GM12878 (cell line): ENCODE results near the gene LRRC37B. TPM values are rescaled to one million over a fixed set of nuclear protein-coding genes. Genes with fewer than 3 reads are reported as not detected.

Source experiments
- CEBPB ChIP-seq, 2 experiments: fragments of 150-350 bp in 1 of 2; IDR thresholded peaks; 2 replicates each; pipeline ENCODE4 v1.6.1; 2012 to 2014; ENCODE audit warnings: low read depth in 2 of 2, low read length in 2 of 2, borderline replicate concordance in 1 of 2, inconsistent platforms in 1 of 2
- CHD1 ChIP-seq: IDR thresholded peaks from 2 replicates; pipeline ENCODE4 v1.6.1; 2012; ENCODE audit warnings: low read depth, low read length, improper control_type of control experiment
- EZH2 ChIP-seq: IDR thresholded peaks from 2 replicates; pipeline ENCODE4 v1.6.1; 2012; ENCODE audit warnings: low read depth, mild to moderate bottlenecking, control low read depth, inconsistent platforms, low read length, borderline replicate concordance; ENCODE audit not compliant: control insufficient read depth
- GATAD2B ChIP-seq: fragments of 450-650 bp; conservative IDR thresholded peaks from 2 replicates; pipeline ENCODE4 v1.6.1; 2017; ENCODE audit warnings: low read depth, mild to moderate bottlenecking, moderate library complexity
- HCFC1 ChIP-seq: fragments of 150-350 bp; IDR thresholded peaks from 2 replicates; pipeline ENCODE4 v1.6.1; 2014; ENCODE audit warnings: low read length
- IKZF1 ChIP-seq: fragments of 450-650 bp; conservative IDR thresholded peaks from 2 replicates; pipeline ENCODE4 v1.6.1; 2017; ENCODE audit warnings: antibody characterized with exemption, mild to moderate bottlenecking
- JUNB ChIP-seq: IDR thresholded peaks from 2 replicates; pipeline ENCODE4 v1.6.1; 2016; ENCODE audit warnings: antibody characterized with exemption, mild to moderate bottlenecking
- MEF2A ChIP-seq: IDR thresholded peaks from 2 replicates; pipeline ENCODE4 v1.6.1; 2011; ENCODE audit warnings: low read depth, mild to moderate bottlenecking, low read length, moderate library complexity; ENCODE audit not compliant: insufficient read depth
- MYB ChIP-seq: fragments of 150-350 bp; IDR thresholded peaks from 2 replicates; pipeline ENCODE4 v1.6.1; 2014; ENCODE audit warnings: mild to moderate bottlenecking, low read depth, low read length, borderline replicate concordance
- POLR2A ChIP-seq: IDR thresholded peaks from 2 replicates; pipeline ENCODE4 v1.6.1; 2011; ENCODE audit warnings: low read depth, mild to moderate bottlenecking, low read length
- RAD51 ChIP-seq: fragments of 450-650 bp; IDR thresholded peaks from 2 replicates; pipeline ENCODE4 v1.6.1; 2016; ENCODE audit warnings: moderate library complexity, mild to moderate bottlenecking, inconsistent platforms
- SMARCA5 ChIP-seq: fragments of 450-650 bp; IDR thresholded peaks from 2 replicates; pipeline ENCODE4 v1.6.1; 2017; ENCODE audit warnings: mild to moderate bottlenecking
- TARDBP ChIP-seq: IDR thresholded peaks from 2 replicates; pipeline ENCODE4 v1.6.1; 2016; ENCODE audit warnings: borderline replicate concordance
- TCF12 ChIP-seq: IDR thresholded peaks from 2 replicates; pipeline ENCODE4 v1.6.1; 2011; ENCODE audit warnings: low read depth, mild to moderate bottlenecking, low read length
- ZBED1 ChIP-seq: IDR thresholded peaks from 2 replicates; pipeline ENCODE4 v1.6.1; 2016; ENCODE audit warnings: borderline replicate concordance
- ZNF207 ChIP-seq: fragments of 450-650 bp; IDR thresholded peaks from 2 replicates; pipeline ENCODE4 v1.6.1; 2014; ENCODE audit warnings: antibody characterized with exemption, mild to moderate bottlenecking, borderline replicate concordance
- polyA plus RNA-seq, 11 experiments: library from polyadenylated mRNA; depleted of rRNA in 4 of 11; unstranded in 6 of 11; stranded (reverse) in 5 of 11; fragments of >200 nt; fragmentation: Nextera tagmentation in 4 of 11; fragmentation: Illumina TruSeq in 1 of 11; extraction: Ambion mirVana in 4 of 11; extraction: Trizol in 1 of 11; gene quantifications; 1 replicate in 1 of 11; 2 replicates in 10 of 11; pipeline versions ENCODE4 v1.2.1 to v1.2.3, GENCODE V29; 2011 to 2016; ENCODE audit warnings: inconsistent platforms in 2 of 11, missing spikeins in 2 of 11, low read depth in 1 of 11
- total RNA-seq, 4 experiments: library from RNA; depleted of rRNA in 3 of 4; stranded (reverse); fragments of >200 nt in 3 of 4; fragmentation: Illumina TruSeq in 1 of 4; extraction: Trizol in 1 of 4; gene quantifications; 2 replicates each; pipeline versions ENCODE4 v1.2.1 to v1.2.3, GENCODE V29; 2013 to 2021
- TF ChIP-seq, protein P1 (sequence below): IDR thresholded peaks from 2 replicates; pipeline ENCODE4 v1.6.1; 2012; ENCODE audit warnings: improper control_type of control experiment, low read depth, low read length; ENCODE audit not compliant: insufficient replicate concordance
- TF ChIP-seq, protein P2 (sequence below): fragments of 450-650 bp; IDR thresholded peaks from 2 replicates; pipeline ENCODE4 v1.6.1; 2018; ENCODE audit warnings: borderline replicate concordance, mild to moderate bottlenecking; ENCODE audit not compliant: partially characterized antibody
- TF ChIP-seq, protein P3 (sequence below), 3 experiments: IDR thresholded peaks in 2 of 3; conservative IDR thresholded peaks in 1 of 3; 2 replicates each; pipeline ENCODE4 v1.5.1; 2011; ENCODE audit warnings: low read depth in 3 of 3, low read length in 3 of 3, mild to moderate bottlenecking in 3 of 3, control low read depth in 2 of 3, moderate library complexity in 2 of 3, inconsistent platforms in 1 of 3, mixed read lengths in 1 of 3; ENCODE audit not compliant: control insufficient read depth in 2 of 3, insufficient read depth in 1 of 3; ENCODE audit errors: extremely low read depth in 1 of 3
- TF ChIP-seq, protein P4 (sequence below): fragments of 450-650 bp; conservative IDR thresholded peaks from 2 replicates; pipeline ENCODE4 v1.6.1; 2017; ENCODE audit warnings: mild to moderate bottlenecking, moderate library complexity

LRRC37B gene
- total and polyA plus RNA-seq, 10 of the 15 experiments (the other 5 are each of a cell fraction or from before 2014, with no cell fraction given): 3.2 to 25.7 (median 9.2) TPM

DNA sequence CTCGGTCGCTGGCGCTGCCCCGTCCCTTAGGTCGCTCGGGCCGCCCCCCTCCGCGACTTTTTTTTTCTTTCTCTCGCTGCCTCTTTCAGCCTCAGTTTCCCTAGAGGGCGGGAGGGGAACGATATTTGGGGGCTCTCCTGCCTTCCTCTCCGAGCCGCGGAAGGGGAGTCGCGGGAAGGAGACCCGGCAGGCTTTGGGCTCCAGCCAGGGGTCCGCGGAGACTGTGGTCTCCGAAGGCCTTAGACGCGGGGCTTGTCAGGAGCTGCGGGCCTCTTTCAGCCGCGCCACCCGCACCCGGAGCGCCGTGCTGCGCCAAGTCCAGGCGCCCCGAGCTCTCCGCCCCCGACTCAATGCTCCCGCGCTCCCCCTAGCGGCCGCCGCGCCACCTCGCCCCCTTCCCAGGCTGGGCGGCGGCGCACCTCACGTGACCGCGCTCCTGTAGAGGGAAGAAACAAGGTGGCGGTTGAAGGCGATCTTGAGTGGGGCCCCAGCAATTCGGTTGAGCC lies at the start of gene LRRC37B (continued):
- TF ChIP-seq EZH2 (no peak), CHD1 (no peak), CEBPB (IDR thresholded peaks at IDR 0.05; ENCODE audit: borderline replicate concordance in 1 of 2, low read depth in 2 of 2, low read length in 2 of 2) (no peak), GATAD2B (peak; percentile 18; the same call in 1 of the 2 replicates), HCFC1 (0 out of 2 replicates have a peak, but pooled peaks have one; percentile 25), MYB (no peak), SMARCA5 (peak; percentile 99), TCF12 (0 out of 2 replicates have a peak, but pooled peaks have one; percentile 15), ZBED1 (no peak), MEF2A (no peak), RAD51 (peak; percentile 72; the same call in 1 of the 2 replicates), POLR2A (peak; percentile 70), JUNB (no peak), TARDBP (no peak), ZNF207 (no peak), IKZF1 (peak; percentile 69)
- TF ChIP-seq, protein P1, sequence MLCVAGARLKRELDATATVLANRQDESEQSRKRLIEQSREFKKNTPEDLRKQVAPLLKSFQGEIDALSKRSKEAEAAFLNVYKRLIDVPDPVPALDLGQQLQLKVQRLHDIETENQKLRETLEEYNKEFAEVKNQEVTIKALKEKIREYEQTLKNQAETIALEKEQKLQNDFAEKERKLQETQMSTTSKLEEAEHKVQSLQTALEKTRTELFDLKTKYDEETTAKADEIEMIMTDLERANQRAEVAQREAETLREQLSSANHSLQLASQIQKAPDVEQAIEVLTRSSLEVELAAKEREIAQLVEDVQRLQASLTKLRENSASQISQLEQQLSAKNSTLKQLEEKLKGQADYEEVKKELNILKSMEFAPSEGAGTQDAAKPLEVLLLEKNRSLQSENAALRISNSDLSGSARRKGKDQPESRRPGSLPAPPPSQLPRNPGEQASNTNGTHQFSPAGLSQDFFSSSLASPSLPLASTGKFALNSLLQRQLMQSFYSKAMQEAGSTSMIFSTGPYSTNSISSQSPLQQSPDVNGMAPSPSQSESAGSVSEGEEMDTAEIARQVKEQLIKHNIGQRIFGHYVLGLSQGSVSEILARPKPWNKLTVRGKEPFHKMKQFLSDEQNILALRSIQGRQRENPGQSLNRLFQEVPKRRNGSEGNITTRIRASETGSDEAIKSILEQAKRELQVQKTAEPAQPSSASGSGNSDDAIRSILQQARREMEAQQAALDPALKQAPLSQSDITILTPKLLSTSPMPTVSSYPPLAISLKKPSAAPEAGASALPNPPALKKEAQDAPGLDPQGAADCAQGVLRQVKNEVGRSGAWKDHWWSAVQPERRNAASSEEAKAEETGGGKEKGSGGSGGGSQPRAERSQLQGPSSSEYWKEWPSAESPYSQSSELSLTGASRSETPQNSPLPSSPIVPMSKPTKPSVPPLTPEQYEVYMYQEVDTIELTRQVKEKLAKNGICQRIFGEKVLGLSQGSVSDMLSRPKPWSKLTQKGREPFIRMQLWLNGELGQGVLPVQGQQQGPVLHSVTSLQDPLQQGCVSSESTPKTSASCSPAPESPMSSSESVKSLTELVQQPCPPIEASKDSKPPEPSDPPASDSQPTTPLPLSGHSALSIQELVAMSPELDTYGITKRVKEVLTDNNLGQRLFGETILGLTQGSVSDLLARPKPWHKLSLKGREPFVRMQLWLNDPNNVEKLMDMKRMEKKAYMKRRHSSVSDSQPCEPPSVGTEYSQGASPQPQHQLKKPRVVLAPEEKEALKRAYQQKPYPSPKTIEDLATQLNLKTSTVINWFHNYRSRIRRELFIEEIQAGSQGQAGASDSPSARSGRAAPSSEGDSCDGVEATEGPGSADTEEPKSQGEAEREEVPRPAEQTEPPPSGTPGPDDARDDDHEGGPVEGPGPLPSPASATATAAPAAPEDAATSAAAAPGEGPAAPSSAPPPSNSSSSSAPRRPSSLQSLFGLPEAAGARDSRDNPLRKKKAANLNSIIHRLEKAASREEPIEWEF: no peak
- TF ChIP-seq, protein P2, sequence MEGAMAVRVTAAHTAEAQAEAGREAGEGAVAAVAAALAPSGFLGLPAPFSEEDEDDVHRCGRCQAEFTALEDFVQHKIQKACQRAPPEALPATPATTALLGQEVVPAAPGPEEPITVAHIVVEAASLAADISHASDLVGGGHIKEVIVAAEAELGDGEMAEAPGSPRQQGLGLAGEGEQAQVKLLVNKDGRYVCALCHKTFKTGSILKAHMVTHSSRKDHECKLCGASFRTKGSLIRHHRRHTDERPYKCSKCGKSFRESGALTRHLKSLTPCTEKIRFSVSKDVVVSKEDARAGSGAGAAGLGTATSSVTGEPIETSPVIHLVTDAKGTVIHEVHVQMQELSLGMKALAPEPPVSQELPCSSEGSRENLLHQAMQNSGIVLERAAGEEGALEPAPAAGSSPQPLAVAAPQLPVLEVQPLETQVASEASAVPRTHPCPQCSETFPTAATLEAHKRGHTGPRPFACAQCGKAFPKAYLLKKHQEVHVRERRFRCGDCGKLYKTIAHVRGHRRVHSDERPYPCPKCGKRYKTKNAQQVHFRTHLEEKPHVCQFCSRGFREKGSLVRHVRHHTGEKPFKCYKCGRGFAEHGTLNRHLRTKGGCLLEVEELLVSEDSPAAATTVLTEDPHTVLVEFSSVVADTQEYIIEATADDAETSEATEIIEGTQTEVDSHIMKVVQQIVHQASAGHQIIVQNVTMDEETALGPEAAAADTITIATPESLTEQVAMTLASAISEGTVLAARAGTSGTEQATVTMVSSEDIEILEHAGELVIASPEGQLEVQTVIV: no peak
- TF ChIP-seq, protein P3, sequence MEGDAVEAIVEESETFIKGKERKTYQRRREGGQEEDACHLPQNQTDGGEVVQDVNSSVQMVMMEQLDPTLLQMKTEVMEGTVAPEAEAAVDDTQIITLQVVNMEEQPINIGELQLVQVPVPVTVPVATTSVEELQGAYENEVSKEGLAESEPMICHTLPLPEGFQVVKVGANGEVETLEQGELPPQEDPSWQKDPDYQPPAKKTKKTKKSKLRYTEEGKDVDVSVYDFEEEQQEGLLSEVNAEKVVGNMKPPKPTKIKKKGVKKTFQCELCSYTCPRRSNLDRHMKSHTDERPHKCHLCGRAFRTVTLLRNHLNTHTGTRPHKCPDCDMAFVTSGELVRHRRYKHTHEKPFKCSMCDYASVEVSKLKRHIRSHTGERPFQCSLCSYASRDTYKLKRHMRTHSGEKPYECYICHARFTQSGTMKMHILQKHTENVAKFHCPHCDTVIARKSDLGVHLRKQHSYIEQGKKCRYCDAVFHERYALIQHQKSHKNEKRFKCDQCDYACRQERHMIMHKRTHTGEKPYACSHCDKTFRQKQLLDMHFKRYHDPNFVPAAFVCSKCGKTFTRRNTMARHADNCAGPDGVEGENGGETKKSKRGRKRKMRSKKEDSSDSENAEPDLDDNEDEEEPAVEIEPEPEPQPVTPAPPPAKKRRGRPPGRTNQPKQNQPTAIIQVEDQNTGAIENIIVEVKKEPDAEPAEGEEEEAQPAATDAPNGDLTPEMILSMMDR (IDR thresholded peaks at IDR 0.05 in 2 of 3, conservative IDR thresholded peaks at IDR 0.05 in 1 of 3; ENCODE audit: control insufficient read depth in 2 of 3, extremely low read depth in 1 of 3, insufficient read depth in 1 of 3, low read depth in 3 of 3, low read length in 3 of 3): peak; percentile 84 to 92 (median 92)
- TF ChIP-seq, protein P4, sequence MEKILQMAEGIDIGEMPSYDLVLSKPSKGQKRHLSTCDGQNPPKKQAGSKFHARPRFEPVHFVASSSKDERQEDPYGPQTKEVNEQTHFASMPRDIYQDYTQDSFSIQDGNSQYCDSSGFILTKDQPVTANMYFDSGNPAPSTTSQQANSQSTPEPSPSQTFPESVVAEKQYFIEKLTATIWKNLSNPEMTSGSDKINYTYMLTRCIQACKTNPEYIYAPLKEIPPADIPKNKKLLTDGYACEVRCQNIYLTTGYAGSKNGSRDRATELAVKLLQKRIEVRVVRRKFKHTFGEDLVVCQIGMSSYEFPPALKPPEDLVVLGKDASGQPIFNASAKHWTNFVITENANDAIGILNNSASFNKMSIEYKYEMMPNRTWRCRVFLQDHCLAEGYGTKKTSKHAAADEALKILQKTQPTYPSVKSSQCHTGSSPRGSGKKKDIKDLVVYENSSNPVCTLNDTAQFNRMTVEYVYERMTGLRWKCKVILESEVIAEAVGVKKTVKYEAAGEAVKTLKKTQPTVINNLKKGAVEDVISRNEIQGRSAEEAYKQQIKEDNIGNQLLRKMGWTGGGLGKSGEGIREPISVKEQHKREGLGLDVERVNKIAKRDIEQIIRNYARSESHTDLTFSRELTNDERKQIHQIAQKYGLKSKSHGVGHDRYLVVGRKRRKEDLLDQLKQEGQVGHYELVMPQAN: no peak; the same call in 1 of the 2 replicates
